ENCODE results near the gene SUN1. TPM values are rescaled to one million over a fixed set of nuclear protein-coding genes. Genes with fewer than 3 reads are reported as not detected.
"Not testable (repeated sequence)": the region's sequence is repeated elsewhere in the genome, so short reads cannot be mapped to it uniquely, and the experiment has no call there.

The SUN1 gene
- total RNA-seq, 3 donors from 2014 or later: 153 to 189 (median 160) TPM

GRCh38 chr7:844043-844442 lies 11.8 kb downstream of the SUN1 start:
- Histone ChIP-seq H3K27ac (no peak overlapping the region), H3K9me3 (no peaks in the 10 kb centered on the region), H3K27me3 (no peaks in the 10 kb centered on the region), H3K4me1 (no peaks in the 10 kb centered on the region), H3K36me3 (no peaks in the 10 kb centered on the region), H3K4me3 (no peak overlapping the region)
- intact Hi-C loops (cut with DNase I; ENCODE audit: low total_unique reads): loop anchor here (5.0 kb wide), 1 partner anchor 722 kb away; no protein-coding TSS in a partner anchor
- no peak for TF ChIP-seq POLR2AphosphoS5 (IDR thresholded peaks at IDR 0.05)
- no peak for TF ChIP-seq POLR2A (IDR thresholded peaks at IDR 0.05)
- TF ChIP-seq, protein P1, sequence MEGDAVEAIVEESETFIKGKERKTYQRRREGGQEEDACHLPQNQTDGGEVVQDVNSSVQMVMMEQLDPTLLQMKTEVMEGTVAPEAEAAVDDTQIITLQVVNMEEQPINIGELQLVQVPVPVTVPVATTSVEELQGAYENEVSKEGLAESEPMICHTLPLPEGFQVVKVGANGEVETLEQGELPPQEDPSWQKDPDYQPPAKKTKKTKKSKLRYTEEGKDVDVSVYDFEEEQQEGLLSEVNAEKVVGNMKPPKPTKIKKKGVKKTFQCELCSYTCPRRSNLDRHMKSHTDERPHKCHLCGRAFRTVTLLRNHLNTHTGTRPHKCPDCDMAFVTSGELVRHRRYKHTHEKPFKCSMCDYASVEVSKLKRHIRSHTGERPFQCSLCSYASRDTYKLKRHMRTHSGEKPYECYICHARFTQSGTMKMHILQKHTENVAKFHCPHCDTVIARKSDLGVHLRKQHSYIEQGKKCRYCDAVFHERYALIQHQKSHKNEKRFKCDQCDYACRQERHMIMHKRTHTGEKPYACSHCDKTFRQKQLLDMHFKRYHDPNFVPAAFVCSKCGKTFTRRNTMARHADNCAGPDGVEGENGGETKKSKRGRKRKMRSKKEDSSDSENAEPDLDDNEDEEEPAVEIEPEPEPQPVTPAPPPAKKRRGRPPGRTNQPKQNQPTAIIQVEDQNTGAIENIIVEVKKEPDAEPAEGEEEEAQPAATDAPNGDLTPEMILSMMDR (IDR thresholded peaks at IDR 0.05): no peak
- DNase-seq (ENCODE audit: low spot score in 2 of 2): no peak

GRCh38 chr7:844514-844913 lies 12.2 kb downstream of the SUN1 start:
- Histone ChIP-seq H3K9me3 (no peaks in the 10 kb centered on the region), H3K4me3 (no peak overlapping the region), H3K27me3 (no peaks in the 10 kb centered on the region), H3K27ac (no peak overlapping the region), H3K4me1 (no peaks in the 10 kb centered on the region), H3K36me3 (no peaks in the 10 kb centered on the region)
- intact Hi-C loops (cut with DNase I; ENCODE audit: low total_unique reads): loop anchor here (5.0 kb wide), 1 partner anchor 722 kb away; no protein-coding TSS in a partner anchor
- TF ChIP-seq POLR2AphosphoS5 (IDR thresholded peaks at IDR 0.05): no peak
- TF ChIP-seq, protein P1 (IDR thresholded peaks at IDR 0.05): no peak
- DNase-seq (ENCODE audit: low spot score in 2 of 2): no peak

- H3K36me3 ChIP-seq: no peaks in the 10 kb centered on the region
- no peak overlapping the region for H3K27ac ChIP-seq
- H3K4me3 ChIP-seq: no peak overlapping the region
- intact Hi-C loops (cut with DNase I; ENCODE audit: low total_unique reads): no loop called here
- TF ChIP-seq POLR2AphosphoS5 (IDR thresholded peaks at IDR 0.05) (no peak), POLR2A (IDR thresholded peaks at IDR 0.05) (no peak)
- TF ChIP-seq, protein P1 (IDR thresholded peaks at IDR 0.05): no peak
- no peaks in the 10 kb centered on the region for H3K27me3 ChIP-seq
- H3K9me3 ChIP-seq: no peaks in the 10 kb centered on the region
- no peaks in the 10 kb centered on the region for H3K4me1 ChIP-seq
- no peak for DNase-seq (ENCODE audit: low spot score in 2 of 2)
Observed at GRCh38 chr7:845091-845490, 12.8 kb downstream of the SUN1 start.

DNA sequence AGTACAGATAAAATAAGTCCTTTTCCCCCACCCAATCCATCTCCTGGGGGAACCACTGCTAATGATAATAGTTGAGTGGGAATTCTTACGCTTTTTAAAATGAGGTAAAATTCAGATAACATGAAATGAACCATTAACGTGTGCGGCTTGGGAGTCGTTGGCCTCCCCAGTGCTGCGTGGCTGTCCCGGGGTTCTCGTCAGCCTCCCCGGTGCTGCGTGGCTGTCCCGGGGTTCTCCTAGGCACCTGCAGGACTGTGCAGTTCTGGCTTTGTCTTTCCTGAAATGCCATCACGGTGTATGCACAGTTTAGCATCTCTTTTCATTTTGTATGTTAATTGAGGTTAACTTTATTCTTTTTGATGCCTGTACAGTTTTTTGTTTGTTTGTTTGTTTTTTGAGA lies 13.5 kb downstream of the SUN1 start:
- no peak overlapping the region for H3K27ac ChIP-seq
- H3K4me1 ChIP-seq: no peaks in the 10 kb centered on the region
- no peaks in the 10 kb centered on the region for H3K9me3 ChIP-seq
- TF ChIP-seq, protein P1 (IDR thresholded peaks at IDR 0.05): no peak
- no peak for TF ChIP-seq POLR2A (IDR thresholded peaks at IDR 0.05)
- no peak for TF ChIP-seq POLR2AphosphoS5 (IDR thresholded peaks at IDR 0.05)
- intact Hi-C loops (cut with DNase I; ENCODE audit: low total_unique reads): no loop called here
- no peak for DNase-seq (ENCODE audit: low spot score in 2 of 2)
- no peaks in the 10 kb centered on the region for H3K36me3 ChIP-seq
- no peak overlapping the region for H3K4me3 ChIP-seq
- no peaks in the 10 kb centered on the region for H3K27me3 ChIP-seq

- H3K4me3 ChIP-seq; H3K27me3 ChIP-seq; intact Hi-C loops (cut with DNase I; ENCODE audit: low total_unique reads); DNase-seq (ENCODE audit: low spot score in 2 of 2); H3K36me3 ChIP-seq; H3K9me3 ChIP-seq; H3K27ac ChIP-seq; H3K4me1 ChIP-seq: not testable (repeated sequence)
Observed at GRCh38 chr7:846958-847650, 14.8 kb downstream of the SUN1 start.

- H3K4me1 ChIP-seq; H3K27me3 ChIP-seq; H3K9me3 ChIP-seq; H3K36me3 ChIP-seq; H3K4me3 ChIP-seq; H3K27ac ChIP-seq; DNase-seq (ENCODE audit: low spot score in 2 of 2); intact Hi-C loops (cut with DNase I; ENCODE audit: low total_unique reads): not testable (repeated sequence)
Observed at GRCh38 chr7:847728-848127, 15.5 kb downstream of the SUN1 start.

Data from breast epithelium (tissue), 4 donors.